Neural cell (in vitro differentiated cells): ENCODE measurements around the gene SIX1. TPM values are rescaled to one million over a fixed set of nuclear protein-coding genes. Genes with fewer than 3 reads are reported as not detected.

Experiments used
- H2AFZ ChIP-seq: fragments of 200-600, 300-800 bp; sonication (generic), shearing (Covaris generic); 2 replicates; pipeline ENCODE4 v1.6.0; 2014; ENCODE audit warnings: low read depth, mild to moderate bottlenecking, antibody characterized with exemption, low read length, moderate library complexity
- H3F3A ChIP-seq: fragments of 200-600 bp; shearing (Covaris generic); 2 replicates; pipeline ENCODE4 v1.6.1; 2016; ENCODE audit warnings: mild to moderate bottlenecking, moderate library complexity, mixed read lengths, antibody characterized with exemption, low read length; ENCODE audit not compliant: insufficient read depth, poor library complexity, severe bottlenecking
- H3K27ac ChIP-seq: fragments of 200-600, 300-800 bp; sonication (generic), shearing (Covaris generic); 2 replicates; pipeline ENCODE4 v1.5.1; 2014; ENCODE audit warnings: mild to moderate bottlenecking, low read length, moderate library complexity
- H3K27me3 ChIP-seq: fragments of 300-800, 200-600 bp; sonication (generic), shearing (Covaris generic); 2 replicates; pipeline ENCODE4 v1.6.0; 2014; ENCODE audit warnings: mild to moderate bottlenecking, low read depth, low read length, moderate library complexity; ENCODE audit not compliant: insufficient read depth
- H3K36me3 ChIP-seq: fragments of 300-800, 200-600 bp; sonication (generic), shearing (Covaris generic); 2 replicates; pipeline ENCODE4 v1.5.1; 2014; ENCODE audit warnings: mild to moderate bottlenecking, antibody characterized with exemption, low read length, moderate library complexity; ENCODE audit not compliant: insufficient read depth
- H3K4me2 ChIP-seq: fragments of 300-800, 200-600 bp; sonication (generic), shearing (Covaris generic); 2 replicates; pipeline ENCODE4 v1.6.0; 2014; ENCODE audit warnings: mild to moderate bottlenecking, low read length
- H3K4me3 ChIP-seq: fragments of 300-800, 200-600 bp; sonication (generic), shearing (Covaris generic); 2 replicates; pipeline ENCODE4 v1.5.1; 2014; ENCODE audit warnings: mild to moderate bottlenecking, low read length, moderate library complexity
- H3K79me2 ChIP-seq: fragments of 200-600 bp; shearing (Covaris generic); replicated peaks from 2 replicates; pipeline ENCODE4 v1.6.0; 2014; ENCODE audit warnings: mild to moderate bottlenecking, low read length, moderate library complexity; ENCODE audit not compliant: insufficient read depth
- H3K9ac ChIP-seq: fragments of 300-800, 200-600 bp; sonication (generic), shearing (Covaris generic); 2 replicates; pipeline ENCODE4 v1.6.1; 2016; ENCODE audit warnings: mild to moderate bottlenecking, low read length, mixed read lengths
- H3K9me2 ChIP-seq: fragments of 200-600 bp; shearing (Covaris generic); 2 replicates; pipeline ENCODE4 v1.6.1; 2016; ENCODE audit warnings: mild to moderate bottlenecking, low read length, mixed read lengths; ENCODE audit not compliant: insufficient read depth
- H3K9me3 ChIP-seq: fragments of 200-600, 300-800 bp; sonication (generic), shearing (Covaris generic); 2 replicates; pipeline ENCODE4 v1.6.1; 2016; ENCODE audit warnings: mild to moderate bottlenecking, mixed run types, low read length, moderate library complexity, mixed read lengths
- H4K20me1 ChIP-seq: fragments of 200-600 bp; shearing (Covaris generic); 2 replicates; pipeline ENCODE4 v1.6.1; 2016; ENCODE audit warnings: mild to moderate bottlenecking, mixed run types; ENCODE audit not compliant: insufficient read depth
- CTCF ChIP-seq: fragments of 450-650 bp; IDR thresholded peaks from 2 replicates; pipeline ENCODE4 v1.5.1; 2014; ENCODE audit warnings: antibody characterized with exemption, mild to moderate bottlenecking, moderate library complexity; ENCODE audit not compliant: poor library complexity, severe bottlenecking
- EP300 ChIP-seq: fragments of 450-650 bp; conservative IDR thresholded peaks from 2 replicates; pipeline ENCODE4 v1.6.1; 2014; ENCODE audit warnings: antibody characterized with exemption, mild to moderate bottlenecking, moderate library complexity; ENCODE audit not compliant: poor library complexity, severe bottlenecking
- EZH2 ChIP-seq: fragments of 200-600, 300-800 bp; shearing (Covaris generic), sonication (generic); IDR thresholded peaks from 2 replicates; pipeline ENCODE4 v1.6.1; 2014; ENCODE audit warnings: antibody characterized with exemption, low read length, borderline replicate concordance, mild to moderate bottlenecking; ENCODE audit not compliant: insufficient read depth, poor library complexity, severe bottlenecking
- MXI1 ChIP-seq: fragments of 450-650 bp; conservative IDR thresholded peaks from 2 replicates; pipeline ENCODE4 v1.6.1; 2014; ENCODE audit warnings: antibody characterized with exemption, mild to moderate bottlenecking; ENCODE audit not compliant: poor library complexity, severe bottlenecking
- POLR2AphosphoS5 ChIP-seq: IDR thresholded peaks from 2 replicates; pipeline ENCODE4 v1.6.1; 2012
- RAD21 ChIP-seq: fragments of 450-650 bp; conservative IDR thresholded peaks from 2 replicates; pipeline ENCODE4 v1.6.1; 2014; ENCODE audit warnings: antibody characterized with exemption, mild to moderate bottlenecking, moderate library complexity
- REST ChIP-seq: IDR thresholded peaks from 2 replicates; pipeline ENCODE4 v1.6.1; 2012; ENCODE audit warnings: borderline replicate concordance
- SMC3 ChIP-seq: fragments of 450-650 bp; conservative IDR thresholded peaks from 2 replicates; pipeline ENCODE4 v1.6.1; 2014; ENCODE audit warnings: antibody characterized with exemption, mild to moderate bottlenecking, moderate library complexity; ENCODE audit not compliant: poor library complexity
- TAF1 ChIP-seq: IDR thresholded peaks from 2 replicates; pipeline ENCODE4 v1.6.1; 2012; ENCODE audit warnings: low read depth
- polyA plus RNA-seq: library from polyadenylated mRNA; depleted of rRNA; stranded (reverse); fragments of >200 nt; gene quantifications from 2 replicates; pipeline ENCODE4 v1.2.3, GENCODE V29; 2014

Gene SIX1
- polyA plus RNA-seq, 1 donor from 2014 or later = not detected

GRCh38 chr14:60661721-60662120 is 12.4 kb upstream of the SIX1 start:
- H3K36me3 ChIP-seq = no peaks in the 10 kb centered on the region
- no peak overlapping the region for H3K4me2 ChIP-seq
- H3K9me3 ChIP-seq = no peaks in the 10 kb centered on the region
- H3F3A ChIP-seq = no peaks in the 10 kb centered on the region
- no peak for TF ChIP-seq RAD21
- TF ChIP-seq EP300 = no peak
- no peak for TF ChIP-seq POLR2AphosphoS5
- no peak for TF ChIP-seq SMC3
- TF ChIP-seq TAF1 = no peak
- no peak for TF ChIP-seq MXI1
- TF ChIP-seq EZH2 = no peak
- TF ChIP-seq CTCF = no peak
- no peak for TF ChIP-seq REST
- H3K27me3 ChIP-seq = peaks cover 39% of the 10 kb centered on the region
- H2AFZ ChIP-seq = no peak overlapping the region
- H3K27ac ChIP-seq = no peak overlapping the region
- no peaks in the 10 kb centered on the region for H4K20me1 ChIP-seq
- H3K9ac ChIP-seq = no peak overlapping the region
- H3K4me3 ChIP-seq = no peak overlapping the region
- H3K79me2 ChIP-seq = no peaks in the 10 kb centered on the region
- no peaks in the 10 kb centered on the region for H3K9me2 ChIP-seq

- no peak overlapping the region for H2AFZ ChIP-seq
- H3F3A ChIP-seq = no peaks in the 10 kb centered on the region
- H3K36me3 ChIP-seq = no peaks in the 10 kb centered on the region
- H3K9me2 ChIP-seq = no peaks in the 10 kb centered on the region
- H3K4me2 ChIP-seq = no peak overlapping the region
- no peaks in the 10 kb centered on the region for H3K79me2 ChIP-seq
- H3K9me3 ChIP-seq = no peaks in the 10 kb centered on the region
- no peak overlapping the region for H3K27ac ChIP-seq
- no peak overlapping the region for H3K9ac ChIP-seq
- no peaks in the 10 kb centered on the region for H4K20me1 ChIP-seq
- H3K4me3 ChIP-seq = no peak overlapping the region
- TF ChIP-seq MXI1 (no peak), POLR2AphosphoS5 (no peak), EZH2 (no peak), CTCF (no peak), SMC3 (no peak), RAD21 (no peak), TAF1 (no peak), REST (no peak)
- peaks cover 65% of the 10 kb centered on the region for H3K27me3 ChIP-seq
Measured at GRCh38 chr14:60658909-60659585, 9.8 kb upstream of the SIX1 start.
